GM10266 (cell line): Measurements from ENCODE around the gene ZBTB4.

Experiments
- DNase-seq: peaks from one replicate; pipeline ENCODE4 v3.0.0; 2012; ENCODE audit errors: extremely low spot score
- CTCF ChIP-seq: IDR thresholded peaks from 2 replicates; pipeline ENCODE4 v1.5.1; 2012; ENCODE audit warnings: mild to moderate bottlenecking, low read depth; ENCODE audit not compliant: control insufficient read depth, insufficient read depth; ENCODE audit errors: missing control alignments

ZBTB4 gene

GRCh38 chr17:7423679-7424078 lies 55.8 kb downstream of the ZBTB4 start:
- no peak for TF ChIP-seq CTCF
- DNase-seq, result no peak

- TF ChIP-seq CTCF, result no peak
- no peak for DNase-seq
Measured at GRCh38 chr17:7421186-7421585, 58.2 kb downstream of the ZBTB4 start.

- no peak for DNase-seq
- TF ChIP-seq CTCF, result no peak
Measured at GRCh38 chr17:7419819-7420610, 59.4 kb downstream of the ZBTB4 start, which contains the start of gene SPEM1. SPEM1 (plus strand) TSS chr17:7420324; CDS start chr17:7420385, 61 bp downstream.

GRCh38 chr17:7418472-7419152 lies 60.8 kb downstream of the ZBTB4 start:
- DNase-seq, result no peak
- no peak for TF ChIP-seq CTCF

- no peak for DNase-seq
- TF ChIP-seq CTCF, result no peak
Measured at GRCh38 chr17:7417056-7417655, 62.3 kb downstream of the ZBTB4 start.

GRCh38 chr17:7416323-7416722 lies 63.1 kb downstream of the ZBTB4 start:
- peak; percentile 15 for TF ChIP-seq CTCF

More at GRCh38 chr17:7416323-7416722, 63.1 kb downstream of the ZBTB4 start:
- DNase-seq, result no peak
